Measurements from ENCODE around the gene PPP1R3F.
"Not testable (repeated sequence)": the region's sequence is repeated elsewhere in the genome, so short reads cannot be mapped to it uniquely, and the experiment has no call there.

The PPP1R3F gene

DNA sequence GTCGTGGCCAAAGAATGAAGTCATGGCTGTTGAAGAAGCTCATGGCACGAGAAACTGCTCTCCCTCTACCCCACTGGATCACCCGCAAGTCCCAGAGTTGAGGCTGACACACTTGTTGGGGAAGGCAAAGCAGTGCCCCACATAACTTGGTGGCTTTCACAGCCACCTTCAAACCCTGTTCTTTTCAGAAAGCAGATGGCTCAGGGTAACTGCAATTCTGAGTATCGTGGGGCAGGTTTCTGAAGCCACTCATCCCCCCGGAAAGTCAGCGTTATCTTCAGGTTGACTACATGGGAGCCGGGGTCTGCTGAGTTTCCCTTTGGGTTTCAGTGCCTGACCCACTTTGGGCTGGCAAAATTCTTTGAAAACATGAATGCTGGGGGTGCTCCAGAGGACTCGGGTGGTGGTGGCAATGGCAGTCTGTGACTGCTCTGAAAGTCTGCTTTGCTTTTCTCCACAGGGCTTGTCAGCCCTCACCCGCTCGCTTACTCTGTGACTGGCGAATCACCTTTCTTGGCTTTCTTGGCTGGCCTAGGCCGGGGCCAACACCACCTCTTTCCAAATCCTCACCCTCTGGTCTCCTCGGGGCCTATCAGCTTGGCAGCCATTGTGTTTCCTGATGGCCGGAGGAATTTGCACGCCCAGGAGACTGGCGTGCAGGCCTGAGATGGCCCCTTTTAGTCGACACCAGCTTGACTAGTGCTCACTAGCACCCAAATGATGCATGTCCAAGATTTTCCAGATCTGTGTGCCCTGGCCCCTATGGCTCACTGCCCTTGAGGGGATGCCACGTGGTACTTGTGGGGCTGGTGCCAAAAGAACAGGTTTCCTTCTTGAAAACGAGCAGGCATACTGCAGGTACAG, 7.3 kb downstream of the PPP1R3F start:
- DNase-seq, result no peak

DNA sequence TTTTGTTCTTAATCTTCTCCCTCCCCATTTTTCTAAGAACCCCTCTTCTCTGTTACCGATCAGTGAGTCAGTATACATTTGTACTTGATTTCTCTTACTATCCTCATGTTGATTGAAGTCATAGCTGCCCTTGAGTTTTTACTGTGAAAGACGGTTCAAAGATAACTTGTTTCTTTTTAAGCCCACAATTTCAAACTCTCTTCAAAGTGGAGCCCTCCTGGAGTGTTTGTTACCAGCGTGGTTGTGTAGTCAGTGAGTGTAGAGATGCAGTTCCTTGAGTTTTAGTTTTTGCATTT, 7.9 kb downstream of the PPP1R3F start:
- no peak for DNase-seq

DNA sequence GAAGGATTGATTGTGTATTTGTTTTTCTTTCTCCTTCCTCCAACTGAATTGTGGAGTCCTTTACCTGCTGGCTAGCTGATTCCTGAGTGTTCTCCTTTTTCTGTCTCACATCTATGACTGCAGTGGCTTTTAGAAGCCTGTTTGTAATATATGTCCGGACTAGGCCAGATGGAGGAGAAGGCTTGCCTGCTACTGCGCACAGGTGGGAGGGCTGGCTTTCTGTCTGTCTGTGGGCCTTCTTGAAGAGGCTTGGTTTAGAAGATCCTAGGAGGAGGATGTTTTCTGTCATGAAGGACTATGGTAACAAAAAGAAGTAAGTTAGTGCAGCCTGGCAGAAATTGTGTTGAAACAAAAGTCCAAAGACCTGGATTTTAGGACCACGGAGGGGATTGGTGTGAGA, 8.5 kb downstream of the PPP1R3F start:
- DNase-seq, result no peak

DNA sequence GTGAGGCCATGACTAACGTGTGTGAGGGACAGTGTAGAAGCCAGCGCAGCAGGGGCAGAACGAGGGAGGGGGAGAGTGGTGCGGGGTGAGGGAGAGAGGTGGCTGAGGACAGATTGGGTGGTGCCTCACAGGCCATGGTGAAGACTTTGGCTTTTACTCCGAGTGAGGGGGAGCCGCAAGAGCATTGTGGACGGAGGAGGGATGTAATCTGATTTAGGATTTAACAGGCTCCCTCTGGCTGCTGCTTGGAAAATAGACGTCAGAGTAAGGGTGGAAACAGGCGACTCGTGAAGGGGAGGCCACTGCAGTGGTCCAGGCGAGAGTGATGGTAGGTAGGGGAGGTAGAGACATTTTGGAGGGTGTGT, 13.0 kb downstream of the PPP1R3F start:
- no peak for DNase-seq

DNA sequence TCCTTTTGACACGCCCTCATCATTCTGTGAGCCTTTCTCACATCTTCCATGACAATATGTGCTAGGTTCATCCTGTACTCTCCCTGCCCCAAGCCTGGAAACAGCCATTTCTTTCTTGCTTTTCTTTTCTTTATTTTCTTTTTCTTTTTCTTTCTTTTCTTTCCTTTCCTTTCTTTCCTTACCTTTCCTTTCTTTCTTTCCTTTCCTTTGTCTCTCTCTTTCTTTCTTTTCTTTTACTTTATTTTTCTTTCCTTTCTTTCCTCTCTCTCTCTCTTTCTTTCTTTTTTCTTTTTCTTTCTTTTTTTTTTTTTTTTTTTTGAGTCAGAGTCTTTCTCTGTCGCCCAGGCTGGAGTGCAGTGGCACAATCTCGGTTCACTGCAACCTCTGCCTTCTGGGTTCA, 14.6 kb downstream of the PPP1R3F start:
- DNase-seq, result no peak

DNA sequence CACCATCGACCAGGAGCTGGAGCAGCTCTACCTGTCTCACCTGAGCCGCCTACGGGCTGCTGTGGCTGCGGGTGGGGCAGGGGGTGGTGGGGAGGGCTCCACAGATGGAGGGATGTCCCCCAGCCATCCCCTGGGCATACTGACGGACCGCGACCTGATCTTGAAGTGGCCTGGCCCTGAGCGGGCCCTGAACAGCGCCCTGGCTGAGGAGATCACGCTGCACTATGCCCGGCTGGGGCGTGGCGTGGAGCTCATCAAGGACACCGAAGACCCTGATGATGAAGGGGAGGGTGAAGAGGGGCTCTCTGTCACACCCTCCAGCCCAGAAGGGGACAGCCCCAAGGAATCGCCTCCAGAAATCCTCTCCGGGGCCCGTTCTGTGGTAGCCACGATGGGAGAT, 16.5 kb downstream of the PPP1R3F start:
- no peak for DNase-seq

DNA sequence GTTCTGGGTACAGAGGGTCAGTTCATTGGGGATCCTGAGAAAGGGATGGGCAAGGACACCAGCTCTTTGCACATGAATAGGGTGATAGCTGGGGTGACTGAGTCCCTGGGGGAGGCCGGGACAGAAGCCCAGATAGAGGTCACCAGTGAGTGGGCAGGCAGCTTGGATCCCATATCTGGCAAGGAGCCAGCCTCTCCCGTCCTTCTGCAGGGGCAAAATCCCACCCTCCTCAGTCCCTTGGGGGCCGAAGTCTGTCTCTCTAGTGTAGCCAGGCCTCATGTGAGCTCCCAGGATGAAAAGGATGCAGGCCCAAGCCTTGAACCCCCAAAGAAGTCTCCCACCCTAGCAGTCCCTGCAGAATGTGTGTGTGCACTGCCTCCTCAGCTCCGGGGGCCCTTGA, 17.0 kb downstream of the PPP1R3F start:
- no peak for DNase-seq

DNA sequence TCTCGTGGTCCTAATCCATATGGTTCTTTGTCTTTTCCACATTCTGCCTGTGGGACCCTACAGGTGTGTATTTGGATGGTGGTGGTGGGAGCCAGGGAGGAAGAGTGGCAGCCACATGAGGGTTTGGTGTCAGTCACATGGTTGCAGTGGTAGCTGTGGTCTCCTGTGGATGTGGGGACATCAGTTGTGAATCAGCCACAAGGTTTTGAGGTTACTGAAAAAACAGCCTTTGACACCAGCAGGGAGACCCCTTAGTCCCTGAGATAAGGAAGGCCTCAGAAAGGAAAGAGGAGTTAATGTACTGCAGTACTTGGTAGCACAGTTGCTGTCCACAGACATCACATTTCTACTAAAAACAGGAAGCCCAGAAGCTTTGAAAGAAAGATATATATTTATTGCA, 18.1 kb downstream of the PPP1R3F start:
- no peak for DNase-seq

DNA sequence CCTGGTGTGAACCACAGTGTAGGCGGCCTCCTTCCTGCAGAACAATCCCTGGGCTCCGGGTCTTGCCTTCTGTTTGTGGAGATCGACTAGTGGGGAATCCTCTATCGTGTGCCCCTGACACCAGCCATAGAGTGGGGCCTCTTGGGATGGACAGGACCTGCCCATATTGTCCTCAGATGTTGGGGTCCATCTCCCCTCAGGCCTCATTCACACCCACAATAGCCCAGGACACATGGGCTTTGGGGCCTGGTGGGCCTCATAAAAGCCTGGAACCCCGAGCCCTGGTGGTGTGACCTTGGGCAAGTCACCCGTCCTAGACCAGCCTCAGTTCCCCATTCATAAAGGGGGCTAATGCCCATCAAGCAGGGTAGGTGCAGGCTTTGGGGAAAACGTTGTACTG, 20.6 kb downstream of the PPP1R3F start:
- no peak for DNase-seq

DNA sequence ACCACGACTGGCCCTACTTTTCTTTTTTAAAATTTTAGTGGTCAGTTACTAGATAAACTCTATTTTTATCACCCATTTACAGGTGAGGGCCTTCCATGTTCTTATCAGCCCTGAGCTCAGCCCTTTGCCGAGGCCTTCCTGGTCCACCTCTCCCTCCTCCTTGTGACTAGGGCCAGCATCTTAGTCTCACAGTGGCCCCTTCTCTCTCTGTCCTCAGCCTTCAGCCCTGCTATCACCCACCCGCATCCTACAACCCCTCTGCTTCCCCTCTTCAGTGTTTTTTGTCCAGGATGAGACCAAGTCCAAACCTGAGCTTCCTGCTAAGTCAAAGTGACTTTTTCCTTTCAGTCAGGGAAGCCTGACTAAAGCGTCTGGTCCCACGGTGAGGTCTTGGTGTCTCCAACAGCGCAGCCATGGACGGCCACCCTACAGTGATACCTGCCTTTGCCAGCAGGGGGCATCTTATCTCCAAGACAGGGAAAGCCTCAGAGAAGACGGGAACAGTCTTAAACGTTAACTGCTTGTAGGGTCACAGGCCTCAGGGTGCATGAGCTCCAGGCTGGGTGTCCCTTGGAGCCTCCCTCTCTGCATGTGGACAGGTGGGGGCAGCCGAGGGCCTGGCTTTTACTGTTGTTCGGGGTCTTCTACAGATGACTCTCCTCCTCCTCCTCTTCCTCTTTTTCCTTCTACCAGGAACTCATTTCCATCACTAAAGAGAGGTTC, 22.2 kb downstream of the PPP1R3F start:
- DNase-seq, result peak; percentile 17

DNA sequence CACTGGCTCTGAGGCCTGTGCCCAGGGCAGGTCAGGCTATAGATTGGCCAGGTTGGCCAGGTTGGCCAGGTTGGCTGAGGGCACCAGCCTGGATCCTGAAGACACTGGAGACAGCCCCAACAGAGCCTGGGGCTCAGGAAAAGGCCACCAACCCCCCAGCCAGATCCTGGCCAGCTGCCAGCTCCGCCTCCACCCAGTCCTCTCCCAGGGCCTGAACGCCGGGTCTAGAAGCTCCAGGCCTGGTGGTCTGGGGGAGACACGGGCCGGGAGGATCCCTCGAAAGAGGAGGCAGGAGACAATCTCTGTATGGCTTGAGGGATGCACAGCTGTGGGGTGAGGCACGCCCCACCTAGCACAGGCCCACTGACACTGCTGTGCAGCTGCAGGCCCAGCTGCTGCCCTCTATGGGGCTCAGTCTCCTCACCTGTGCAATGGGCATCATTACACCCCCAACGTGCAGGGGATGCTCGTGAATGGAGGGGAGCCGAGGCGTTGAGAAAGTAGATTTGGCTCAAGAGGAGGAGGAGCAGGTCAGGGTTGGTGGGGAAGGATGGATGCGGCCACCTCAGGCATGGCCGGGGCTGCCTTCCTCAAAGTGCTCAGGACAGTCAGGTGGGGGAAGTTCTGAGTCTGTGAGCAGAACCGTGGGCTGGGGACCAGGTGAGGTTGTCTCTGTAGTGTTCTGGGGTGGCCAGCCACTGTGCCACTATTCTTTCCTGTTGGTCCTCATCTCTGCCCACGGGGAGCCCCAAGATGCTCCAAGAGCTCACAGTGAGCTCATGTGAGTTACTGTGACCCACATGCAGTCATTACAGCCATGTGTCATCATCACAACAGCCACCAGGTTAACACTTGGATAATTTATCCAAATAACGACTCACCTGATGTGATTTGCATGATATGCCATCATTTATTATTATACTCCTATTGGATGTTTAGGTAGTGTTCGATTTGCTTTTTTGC, 23.1 kb downstream of the PPP1R3F start:
- DNase-seq, result no peak

DNA sequence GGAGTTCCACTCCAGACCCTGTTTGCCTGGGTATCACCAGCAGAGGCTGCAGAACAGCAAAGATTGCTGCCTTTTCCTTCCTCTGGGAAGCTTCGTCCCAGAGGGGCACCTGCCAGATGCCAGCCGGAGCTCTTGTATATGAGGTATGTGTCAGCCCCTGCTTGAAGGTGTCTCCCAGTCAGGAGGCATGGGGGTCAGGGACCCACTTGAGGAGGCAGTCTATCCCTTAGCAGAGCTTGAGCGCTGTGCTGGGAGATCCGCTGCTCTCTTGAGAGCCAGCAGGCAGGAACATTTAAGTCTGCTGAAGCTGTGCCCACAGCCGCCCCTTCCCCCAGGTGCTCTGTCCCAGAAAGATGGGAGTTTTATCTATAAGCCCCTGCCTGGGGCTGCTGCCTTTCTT, 29.7 kb downstream of the PPP1R3F start:
- not testable (repeated sequence) for DNase-seq

DNA sequence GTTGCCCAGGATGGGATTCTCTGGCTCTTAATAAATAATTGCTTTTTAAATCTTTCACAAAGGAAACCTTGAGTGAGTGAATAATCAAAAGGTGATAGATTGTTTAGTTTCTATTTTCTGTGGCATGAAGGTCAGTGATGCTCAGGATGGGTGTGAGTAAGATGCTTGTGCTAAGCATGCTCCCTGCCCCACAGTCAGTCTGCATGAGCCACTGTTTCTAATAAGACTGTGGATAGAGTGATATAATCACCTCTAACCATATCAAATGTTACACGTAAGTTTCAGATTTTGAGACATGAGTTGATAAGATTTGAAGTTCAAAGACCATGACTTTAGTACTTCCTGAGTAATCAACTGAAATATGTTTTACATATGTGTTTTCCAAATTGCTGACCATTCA, 31.1 kb downstream of the PPP1R3F start:
- no peak for DNase-seq

DNA sequence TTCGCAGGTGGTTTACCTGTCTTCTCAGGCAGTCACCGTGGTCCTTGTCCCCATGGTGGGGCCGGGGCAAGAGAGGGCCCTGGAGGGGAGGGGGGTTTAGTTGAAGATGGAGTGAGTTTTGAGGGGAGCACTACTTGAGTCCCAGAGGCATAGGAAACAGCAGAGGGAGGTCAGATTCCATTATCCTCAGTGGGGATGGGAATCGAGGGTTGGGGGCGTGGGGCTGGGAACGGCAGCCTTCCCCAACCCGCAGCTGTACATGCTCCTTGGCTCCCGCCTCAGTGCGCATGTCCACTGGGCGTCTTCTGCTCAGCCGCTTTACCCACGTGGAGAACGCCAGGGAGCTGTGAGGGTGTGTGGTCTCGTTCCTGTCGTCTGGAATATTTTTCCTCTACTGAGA, 33.8 kb downstream of the PPP1R3F start, which contains the start of gene GAGE10:
Gene GAGE10, plus strand, starts transcription at position 301 of the 400 bp plus-strand sequence. CDS start 1,214 bp downstream, outside the sequence.
- no peak for DNase-seq

DNA sequence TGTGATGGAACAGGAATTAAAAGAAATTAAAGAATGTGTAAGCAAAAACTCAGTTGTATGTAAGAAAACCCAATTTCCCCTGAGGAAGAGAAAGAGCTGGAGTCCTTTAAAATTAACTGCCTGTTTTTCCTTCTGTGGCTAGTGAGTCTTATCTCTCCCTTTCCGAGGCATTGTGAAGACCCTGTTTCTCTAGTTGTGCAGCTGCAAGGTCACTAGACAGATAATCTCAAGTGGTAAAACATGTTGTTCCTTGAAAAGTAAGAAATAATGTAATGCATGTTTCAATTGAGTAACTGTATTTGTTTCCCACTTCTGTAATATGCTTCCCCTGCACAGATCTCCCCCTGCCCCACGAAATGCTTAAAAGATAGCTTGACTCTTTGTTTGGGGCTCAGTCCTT, 38.2 kb downstream of the PPP1R3F start:
- not testable (repeated sequence) for DNase-seq

DNA sequence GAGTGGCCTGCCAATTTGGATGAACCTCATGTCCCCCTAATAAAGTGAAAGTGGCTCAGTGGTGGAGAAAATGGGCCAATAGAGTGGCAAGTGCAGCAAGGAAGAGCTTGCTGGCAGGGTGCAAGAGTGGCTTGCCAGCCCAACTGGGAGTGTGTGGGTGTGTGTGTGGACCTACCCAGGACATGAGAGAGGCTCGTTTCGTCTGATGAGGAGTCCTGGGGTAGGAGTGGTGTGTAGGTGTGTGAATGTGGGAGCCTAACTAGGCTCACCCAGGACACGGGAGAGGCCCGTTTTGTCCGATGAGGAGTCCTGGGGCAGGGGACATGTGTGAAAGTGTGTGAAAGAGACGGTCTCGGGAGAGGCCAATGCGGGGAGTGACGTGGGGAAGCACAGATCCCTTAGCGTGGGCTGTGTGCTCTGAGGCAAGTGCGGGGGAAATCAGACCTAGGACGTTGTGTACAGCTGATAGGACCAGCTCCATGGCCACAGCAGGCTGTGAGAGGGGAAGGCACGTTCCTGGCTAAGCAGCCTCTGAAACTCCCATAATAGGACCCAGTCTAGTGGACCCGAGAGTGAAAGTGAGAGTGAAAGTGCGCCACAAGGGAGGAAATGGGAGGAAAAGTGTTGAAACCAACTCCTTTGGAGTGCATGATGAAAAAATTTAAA, 39.1 kb downstream of the PPP1R3F start:
- no peak for DNase-seq

DNA sequence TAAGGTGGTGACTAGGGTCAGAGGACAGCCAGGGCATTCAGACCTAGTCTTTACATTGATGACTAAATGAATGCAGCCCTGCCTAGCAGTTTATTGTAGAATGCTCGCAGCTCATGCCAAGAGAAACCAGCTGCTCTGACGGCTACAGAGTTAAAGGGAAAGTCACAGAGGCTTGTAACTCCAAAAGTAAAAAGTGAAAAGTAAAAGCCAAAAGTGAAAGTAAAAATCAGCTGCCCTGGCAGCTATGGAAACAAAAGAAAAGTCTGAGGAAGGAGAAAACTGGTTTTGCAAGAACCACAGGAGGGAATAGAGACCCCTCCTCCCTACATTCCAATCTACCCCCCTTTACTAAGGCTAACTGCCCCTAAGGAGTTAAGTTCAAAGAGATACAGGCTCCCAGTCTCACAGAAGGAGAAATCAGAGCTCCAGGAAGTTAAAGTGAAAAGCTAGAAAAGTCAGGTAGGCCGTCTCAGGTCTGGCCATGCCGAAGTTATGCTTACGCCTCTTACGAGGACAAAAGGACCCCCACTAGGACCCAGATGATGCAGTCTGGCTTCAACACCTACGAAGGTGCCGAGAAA, 39.9 kb downstream of the PPP1R3F start:
- no peak for DNase-seq

DNA sequence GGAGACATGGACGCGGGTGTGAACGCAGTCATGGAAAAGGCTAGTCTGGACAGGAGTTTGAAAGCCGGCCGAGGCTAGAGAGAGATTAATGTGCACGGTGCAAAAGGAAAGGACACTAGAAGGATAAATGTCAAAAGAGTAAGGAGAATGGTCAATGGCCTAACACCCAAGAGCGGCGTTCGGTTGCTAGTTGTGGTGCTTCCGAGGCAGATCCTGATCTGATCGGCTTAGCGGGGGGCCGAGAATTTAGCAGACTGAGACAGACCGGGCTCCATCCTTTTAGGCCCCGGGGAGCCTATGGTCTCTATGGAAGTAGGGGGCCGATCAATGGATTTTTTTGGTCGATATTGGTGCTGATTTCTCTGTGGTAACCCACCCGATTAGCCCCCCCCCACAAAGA, 40.8 kb downstream of the PPP1R3F start:
- DNase-seq, result no peak

DNA sequence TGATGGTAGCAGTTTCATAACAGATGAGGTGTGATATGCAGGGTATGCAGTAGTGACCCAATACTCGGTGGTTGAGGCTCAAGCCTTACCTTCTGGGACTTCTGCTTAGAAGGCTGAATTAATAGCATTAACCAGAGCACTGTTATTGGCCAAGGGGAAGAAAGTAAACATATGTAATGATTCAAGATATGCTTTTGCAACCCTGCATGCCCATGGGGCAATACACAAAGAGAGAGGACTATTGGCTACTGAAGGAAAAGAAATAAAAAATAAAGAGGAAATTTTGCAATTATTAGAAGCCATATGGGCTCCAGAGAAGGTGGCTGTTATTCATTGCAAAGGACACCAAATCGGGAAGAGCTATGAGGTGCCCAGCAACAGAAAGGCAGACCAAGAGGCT, 42.6 kb downstream of the PPP1R3F start:
- DNase-seq, result no peak

DNA sequence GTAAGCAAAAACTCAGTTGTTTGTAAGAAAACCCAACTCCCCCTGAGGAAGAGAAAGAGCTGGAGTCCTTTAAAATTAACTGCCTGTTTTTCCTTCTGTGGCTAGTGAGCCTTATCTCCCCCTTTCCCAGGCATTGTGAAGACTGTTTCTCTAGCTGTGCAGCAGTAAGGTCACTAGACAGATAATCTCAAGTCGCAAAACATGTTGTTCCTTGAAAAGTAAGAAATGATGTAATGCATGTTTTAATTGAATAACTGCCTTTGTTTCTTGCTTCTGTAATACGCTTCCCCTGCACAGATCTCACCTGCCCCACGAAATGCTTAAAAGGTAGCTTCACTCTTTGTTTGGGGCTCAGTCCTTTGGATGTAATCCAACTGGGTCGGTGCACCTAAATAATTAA, 46.5 kb downstream of the PPP1R3F start:
- no peak for DNase-seq

DNA sequence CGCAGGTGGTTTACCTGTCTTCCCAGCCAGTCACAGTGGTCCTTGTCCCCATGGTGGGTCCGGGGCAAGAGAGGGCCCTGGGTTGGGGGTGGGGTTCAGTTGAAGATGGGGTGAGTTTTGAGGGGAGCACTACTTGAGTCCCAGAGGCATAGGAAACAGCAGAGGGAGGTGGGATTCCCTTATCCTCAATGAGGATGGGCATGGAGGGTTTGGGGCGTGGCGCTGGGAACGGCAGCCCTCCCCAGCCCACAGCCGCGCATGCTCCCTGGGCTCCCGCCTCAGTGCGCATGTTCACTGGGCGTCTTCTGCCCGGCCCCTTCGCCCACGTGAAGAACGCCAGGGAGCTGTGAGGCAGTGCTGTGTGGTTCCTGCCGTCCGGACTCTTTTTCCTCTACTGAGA, 52.1 kb downstream of the PPP1R3F start, which contains the start of gene GAGE12J:
Gene GAGE12J, plus strand, starts transcription at position 301 of the 400 bp plus-strand sequence. CDS start 1,157 bp downstream, outside the sequence.
- DNase-seq, result not testable (repeated sequence)

DNA sequence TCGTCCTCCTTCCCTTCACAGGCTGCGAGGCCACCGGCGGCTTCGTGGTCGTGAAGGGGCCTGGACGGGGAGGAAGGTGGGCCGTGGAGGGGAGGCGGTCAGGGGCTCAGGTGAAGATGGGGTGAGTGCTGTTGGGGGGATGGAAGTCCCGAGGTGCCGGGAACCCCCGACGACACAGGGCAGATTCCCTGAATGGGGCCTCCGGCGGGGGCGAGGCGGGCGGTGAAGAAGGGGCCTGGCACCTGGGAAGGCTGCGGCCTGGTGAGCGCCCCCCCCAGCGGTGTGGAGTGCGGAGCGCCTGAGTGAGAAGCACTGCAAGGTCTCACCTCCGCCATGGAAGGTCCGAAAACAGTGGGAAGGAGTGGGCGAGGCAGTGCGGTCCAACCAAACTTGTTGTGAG, 52.7 kb downstream of the PPP1R3F start:
- not testable (repeated sequence) for DNase-seq
